T-helper 22 cell (primary cell): ENCODE results near the gene GGA2.

Experiments used
- DNase-seq: peaks from one replicate; pipeline ENCODE4 v3.0.0-alpha.2; 2020; ENCODE audit warnings: low read depth

The GGA2 gene

GRCh38 chr16:23416816-23417215 is 93.5 kb downstream of the GGA2 start:
- no peak for DNase-seq

- DNase-seq, result no peak
Measured at GRCh38 chr16:23414731-23415130, 95.6 kb downstream of the GGA2 start.
